ENCODE data around the gene GEMIN8.

The GEMIN8 gene

GRCh38 chrX:14029425-14030173, at the start of gene GEMIN8:
TSS of gene GEMIN8 (minus strand) at chrX:14029892. CDS start at chrX:14021478, 8,414 bp downstream.
- DNase-seq (ENCODE audit: low spot score), result peak; percentile 83

- no peak for DNase-seq (ENCODE audit: low spot score)
Measured at GRCh38 chrX:14076639-14077038, 46.9 kb upstream of the GEMIN8 start.

- no peak for DNase-seq (ENCODE audit: low spot score)
Measured at GRCh38 chrX:14073556-14073955, 43.9 kb upstream of the GEMIN8 start.

GRCh38 chrX:14073071-14073470, 43.4 kb upstream of the GEMIN8 start:
- no peak for DNase-seq (ENCODE audit: low spot score)

- DNase-seq (ENCODE audit: low spot score), result no peak
Measured at GRCh38 chrX:14065800-14066199, 36.1 kb upstream of the GEMIN8 start.

GRCh38 chrX:14064626-14065432, 35.1 kb upstream of the GEMIN8 start:
- no peak for DNase-seq (ENCODE audit: low spot score)

- no peak for DNase-seq (ENCODE audit: low spot score)
Measured at GRCh38 chrX:14062524-14062923, 32.8 kb upstream of the GEMIN8 start.

GRCh38 chrX:14056206-14056605, 26.5 kb upstream of the GEMIN8 start:
- DNase-seq (ENCODE audit: low spot score), result no peak

GRCh38 chrX:14051416-14051815, 21.7 kb upstream of the GEMIN8 start:
- no peak for DNase-seq (ENCODE audit: low spot score)

GRCh38 chrX:14050709-14051108, 21.0 kb upstream of the GEMIN8 start:
- no peak for DNase-seq (ENCODE audit: low spot score)

GRCh38 chrX:14043209-14043608, 13.5 kb upstream of the GEMIN8 start:
- DNase-seq (ENCODE audit: low spot score), result no peak

- DNase-seq (ENCODE audit: low spot score), result no peak
Measured at GRCh38 chrX:14039344-14039743, 9.7 kb upstream of the GEMIN8 start.

GRCh38 chrX:14038375-14039085, 8.8 kb upstream of the GEMIN8 start:
- no peak for DNase-seq (ENCODE audit: low spot score)

- DNase-seq (ENCODE audit: low spot score), result peak; percentile 49
Measured at GRCh38 chrX:14032406-14032805, 2.7 kb upstream of the GEMIN8 start.

GRCh38 chrX:14030174-14030530, 460 bp upstream of the GEMIN8 start:
- no peak for DNase-seq (ENCODE audit: low spot score)

GRCh38 chrX:14029039-14029424, 660 bp downstream of the GEMIN8 start:
- DNase-seq (ENCODE audit: low spot score), result no peak

- no peak for DNase-seq (ENCODE audit: low spot score)
Measured at GRCh38 chrX:14028473-14028872, 1.2 kb downstream of the GEMIN8 start.

- peak; percentile 73 for DNase-seq (ENCODE audit: low spot score)
Measured at GRCh38 chrX:14027511-14028019, 2.1 kb downstream of the GEMIN8 start.

GRCh38 chrX:14027036-14027435, 2.7 kb downstream of the GEMIN8 start:
- DNase-seq (ENCODE audit: low spot score), result peak; percentile 83

- DNase-seq (ENCODE audit: low spot score), result peak; percentile 80
Measured at GRCh38 chrX:14026121-14026520, 3.6 kb downstream of the GEMIN8 start.

GRCh38 chrX:14022019-14022418, 7.7 kb downstream of the GEMIN8 start:
- DNase-seq (ENCODE audit: low spot score), result no peak

GRCh38 chrX:14017399-14017798, 12.3 kb downstream of the GEMIN8 start:
- DNase-seq (ENCODE audit: low spot score), result no peak

GRCh38 chrX:14015941-14016340, 13.8 kb downstream of the GEMIN8 start:
- no peak for DNase-seq (ENCODE audit: low spot score)

All from putamen (tissue), 1 donor.